Body of pancreas (tissue), 4 donors: Measurements from ENCODE around the gene CCDC8. TPM values are rescaled to one million over a fixed set of nuclear protein-coding genes. Genes with fewer than 3 reads are reported as not detected.

Experiments used
- ATAC-seq: fragments of 150-250 bp; one replicate; pipeline ENCODE4 v1.9.1; 2016
- DNase-seq, 4 donors: peaks; one replicate each; pipeline ENCODE4 v3.0.0-alpha.2; 2019
- H3K27ac ChIP-seq, 4 donors: fragments of 200-600 bp; sonication (generic); 1 replicate in 3 of 4; 2 replicates in 1 of 4; pipeline versions ENCODE4 v1.5.1 to v1.6.1; 2016 to 2019; ENCODE audit warnings: mild to moderate bottlenecking in 1 of 4, mixed read lengths in 1 of 4, moderate library complexity in 1 of 4
- H3K27me3 ChIP-seq, 2 donors: fragments of 200-600 bp; sonication (generic); one replicate each; pipeline ENCODE4 v1.6.0; 2016; ENCODE audit warnings: mild to moderate bottlenecking in 1 of 2
- H3K36me3 ChIP-seq, 2 donors: fragments of 200-600 bp; sonication (generic); replicated peaks in 1 of 2; 2 replicates each; pipeline ENCODE4 v1.5.1; 2016; ENCODE audit warnings: low read depth in 2 of 2; ENCODE audit not compliant: insufficient read depth in 1 of 2
- H3K4me1 ChIP-seq: fragments of 200-600 bp; sonication (generic); one replicate; pipeline ENCODE4 v1.6.0; 2016
- H3K4me3 ChIP-seq, 2 donors: fragments of 200-600 bp; sonication (generic); 1 replicate in 1 of 2; 2 replicates in 1 of 2; pipeline ENCODE4 v1.5.1; 2016 to 2019
- H3K9me3 ChIP-seq, 3 donors: fragments of 200-600 bp; sonication (generic); 1 replicate in 2 of 3; 2 replicates in 1 of 3; pipeline ENCODE4 v1.5.1; 2016
- POLR2A ChIP-seq, 3 donors: fragments of 450-650 bp; IDR thresholded peaks; one replicate each; pipeline ENCODE4 v1.6.1; 2016; ENCODE audit warnings: antibody characterized with exemption in 3 of 3, mild to moderate bottlenecking in 2 of 3
- WGBS, 2 donors: methylation state at CpG; one replicate each; pipeline ENCODE4 v1.1.5; 2017; 5-methylcytosine and 5-hydroxymethylcytosine counted together
- intact Hi-C: fragments of 100-400 bp; cut with DNase I; formaldehyde crosslinking; loops from one replicate; pipeline ENCODE4 v1.15.1; 2023
- total RNA-seq, 2 donors: library from RNA; depleted of rRNA; stranded (reverse); fragments of >200 nt; gene quantifications; one replicate each; pipeline ENCODE4 v1.1.0, GENCODE V29; 2016
- TF ChIP-seq, protein P1 (sequence below), 7 experiments: fragments of 450-650 bp in 4 of 7; fragments of 200-600 bp in 3 of 7; sonication (generic) in 3 of 7; IDR thresholded peaks; one replicate each; pipeline ENCODE4 v1.5.1; 2016 to 2019; ENCODE audit warnings: antibody characterized with exemption in 7 of 7

The CCDC8 gene
- total RNA-seq, 2 donors from 2014 or later = 13.0 to 17.8 TPM

DNA sequence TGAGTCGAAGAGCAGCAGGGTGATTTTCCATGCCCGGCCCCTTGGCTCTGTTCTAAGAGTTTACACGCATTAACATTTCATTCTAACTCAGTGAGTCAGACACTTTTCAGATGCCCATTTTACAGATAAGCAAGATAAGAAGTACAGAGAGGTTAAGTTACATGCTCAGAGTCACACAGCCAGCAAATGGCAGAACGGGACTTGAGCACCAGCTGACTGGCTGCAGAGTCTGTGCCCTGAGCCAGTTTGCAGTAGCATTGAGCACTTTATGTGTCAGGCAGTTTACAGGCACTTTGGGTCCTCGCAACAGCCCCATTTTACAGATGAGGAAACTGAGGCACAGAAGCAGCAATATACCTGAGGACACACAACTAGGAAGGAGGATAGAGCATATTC is 19.0 kb downstream of the CCDC8 start:
- intact Hi-C loops = loop anchor here (10.0 kb wide), 1 partner anchor 110 kb away; no protein-coding TSS in a partner anchor
- WGBS, 2 donors = 76 to 91% methylated on average over 5 of the region's 5 CpGs
- TF ChIP-seq, protein P1, sequence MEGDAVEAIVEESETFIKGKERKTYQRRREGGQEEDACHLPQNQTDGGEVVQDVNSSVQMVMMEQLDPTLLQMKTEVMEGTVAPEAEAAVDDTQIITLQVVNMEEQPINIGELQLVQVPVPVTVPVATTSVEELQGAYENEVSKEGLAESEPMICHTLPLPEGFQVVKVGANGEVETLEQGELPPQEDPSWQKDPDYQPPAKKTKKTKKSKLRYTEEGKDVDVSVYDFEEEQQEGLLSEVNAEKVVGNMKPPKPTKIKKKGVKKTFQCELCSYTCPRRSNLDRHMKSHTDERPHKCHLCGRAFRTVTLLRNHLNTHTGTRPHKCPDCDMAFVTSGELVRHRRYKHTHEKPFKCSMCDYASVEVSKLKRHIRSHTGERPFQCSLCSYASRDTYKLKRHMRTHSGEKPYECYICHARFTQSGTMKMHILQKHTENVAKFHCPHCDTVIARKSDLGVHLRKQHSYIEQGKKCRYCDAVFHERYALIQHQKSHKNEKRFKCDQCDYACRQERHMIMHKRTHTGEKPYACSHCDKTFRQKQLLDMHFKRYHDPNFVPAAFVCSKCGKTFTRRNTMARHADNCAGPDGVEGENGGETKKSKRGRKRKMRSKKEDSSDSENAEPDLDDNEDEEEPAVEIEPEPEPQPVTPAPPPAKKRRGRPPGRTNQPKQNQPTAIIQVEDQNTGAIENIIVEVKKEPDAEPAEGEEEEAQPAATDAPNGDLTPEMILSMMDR (IDR thresholded peaks at IDR 0.05) = no peak
- no peak for TF ChIP-seq POLR2A (IDR thresholded peaks at IDR 0.05)
- Histone ChIP-seq H3K36me3 (peaks cover 0 to 8% of the 10 kb centered on the region in 2 donors), H3K9me3 (no peaks in the 10 kb centered on the region), H3K27ac (no peak overlapping the region), H3K4me1 (no peaks in the 10 kb centered on the region), H3K4me3 (no peak overlapping the region), H3K27me3 (no peaks in the 10 kb centered on the region)
- peak in 1 of 4 donors; percentile 4 for DNase-seq
- no peak for ATAC-seq

DNA sequence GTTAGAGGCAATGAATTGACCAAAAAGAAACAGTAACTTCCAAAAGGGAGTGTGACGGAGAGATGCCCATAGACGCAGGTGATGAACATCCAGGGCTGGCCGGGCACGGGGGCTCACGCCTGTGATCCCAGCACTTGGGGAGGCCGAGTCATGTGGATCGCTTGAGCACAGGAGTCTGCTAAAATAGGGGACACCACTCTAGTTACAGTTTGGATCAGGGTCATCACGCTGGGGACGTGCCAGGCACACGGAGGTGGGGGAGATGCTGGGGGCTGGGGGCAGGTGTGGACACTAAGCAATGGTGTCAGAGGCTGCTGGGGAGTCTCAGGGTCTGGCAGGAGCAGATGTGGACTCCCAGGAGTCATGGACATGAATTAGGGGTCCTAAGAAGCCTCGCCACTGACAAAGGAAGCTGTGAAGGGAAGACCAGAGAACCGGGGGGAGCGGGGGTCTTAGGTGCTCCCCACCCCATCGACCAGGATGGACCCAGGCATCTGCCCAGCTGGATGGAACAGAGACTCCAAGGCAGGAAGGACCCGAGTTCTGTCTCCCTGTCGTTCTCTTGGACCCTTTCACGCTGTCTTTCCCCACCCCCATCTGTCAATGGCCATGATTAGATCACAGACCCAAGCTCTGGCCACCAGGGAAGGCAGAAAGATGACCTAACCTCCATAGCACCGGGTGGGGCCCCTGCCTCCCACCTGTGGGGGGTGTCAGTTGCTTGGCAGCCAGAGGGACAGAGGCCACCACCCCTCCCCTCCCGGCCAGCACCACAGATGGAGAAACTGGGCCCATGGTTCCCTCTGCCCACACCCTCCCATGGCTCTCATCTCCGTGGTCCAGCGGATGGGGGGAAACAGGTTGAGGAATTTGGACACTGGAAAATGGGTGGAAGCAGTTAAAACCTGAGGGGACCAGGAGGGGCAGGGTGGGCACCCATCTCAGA is 19.6 kb downstream of the CCDC8 start:
- Histone ChIP-seq H3K27me3 (no peaks in the 10 kb centered on the region), H3K4me1 (no peaks in the 10 kb centered on the region), H3K36me3 (peaks cover 0 to 10% of the 10 kb centered on the region in 2 donors), H3K27ac (no peak overlapping the region), H3K9me3 (no peaks in the 10 kb centered on the region), H3K4me3 (no peak overlapping the region)
- TF ChIP-seq, protein P1 (IDR thresholded peaks at IDR 0.05) = no peak
- no peak for TF ChIP-seq POLR2A (IDR thresholded peaks at IDR 0.05)
- DNase-seq (peak in 1 of 4 donors; percentile 6), ATAC-seq (no peak)
- 71 to 74% methylated on average over 18 to 20 of the region's 21 CpGs for WGBS, 2 donors
- intact Hi-C loops = loop anchor here (10.0 kb wide), 1 partner anchor 109 kb away; no protein-coding TSS in a partner anchor

DNA sequence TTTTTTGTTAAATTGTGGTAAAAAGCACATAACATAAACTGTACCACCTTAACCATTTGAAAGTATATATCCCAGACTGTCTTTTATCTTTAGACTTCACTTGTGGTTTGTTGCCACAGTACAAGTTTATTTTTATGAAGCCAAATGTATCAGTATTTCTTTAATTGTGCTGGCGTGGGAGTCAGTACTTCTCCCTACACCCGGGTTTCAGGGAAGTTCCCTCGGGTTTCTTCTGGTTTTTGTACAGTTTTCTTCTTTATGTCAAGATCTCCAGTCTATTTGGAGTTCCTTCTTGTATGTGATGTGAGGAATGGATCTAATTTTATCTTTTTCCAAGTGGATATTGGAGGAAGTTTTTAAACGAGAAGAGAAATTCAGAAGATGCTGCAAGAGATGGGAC is 20.5 kb downstream of the CCDC8 start:
- no peak for ATAC-seq
- H3K27me3 ChIP-seq = no peaks in the 10 kb centered on the region
- H3K4me3 ChIP-seq = no peak overlapping the region
- no peak overlapping the region for H3K27ac ChIP-seq
- intact Hi-C loops = loop anchor here (10.0 kb wide), 1 partner anchor 108 kb away; no protein-coding TSS in a partner anchor
- no peaks in the 10 kb centered on the region for H3K9me3 ChIP-seq
- DNase-seq = no peak
- TF ChIP-seq, protein P1 (IDR thresholded peaks at IDR 0.05) = no peak
- no peak for TF ChIP-seq POLR2A (IDR thresholded peaks at IDR 0.05)
- H3K36me3 ChIP-seq = peaks cover 0 to 14% of the 10 kb centered on the region in 2 donors
- no peaks in the 10 kb centered on the region for H3K4me1 ChIP-seq
- WGBS, 2 donors = 42 to 48% methylated on average over 4 of the region's 4 CpGs

DNA sequence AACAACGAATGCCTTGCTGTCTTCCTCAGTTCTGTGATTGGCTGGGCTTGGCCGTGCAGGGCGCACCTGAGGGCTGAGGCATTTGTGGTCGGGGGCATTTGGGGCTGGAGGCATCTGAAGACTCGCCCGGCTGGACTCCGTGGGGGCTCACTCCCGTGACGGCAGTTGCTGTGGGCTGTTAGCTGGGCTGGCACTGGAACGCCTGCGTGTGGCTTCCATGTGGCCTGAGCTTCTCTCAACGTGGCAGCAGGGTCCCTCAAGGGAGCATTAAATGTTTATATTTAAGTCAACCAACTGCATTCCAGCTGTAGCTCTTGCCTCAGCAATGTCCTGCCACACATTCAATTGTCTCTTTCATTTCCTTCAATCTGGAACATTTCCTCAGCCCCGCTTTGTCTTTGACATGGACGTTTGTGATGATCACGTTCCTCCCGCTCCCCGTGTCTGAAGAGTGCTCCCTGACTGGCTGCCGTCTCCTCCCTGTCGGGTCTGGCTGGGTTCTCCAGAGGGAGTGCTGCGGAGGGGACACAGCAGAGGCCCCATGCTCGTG is 21.0 kb downstream of the CCDC8 start:
- H3K4me1 ChIP-seq = no peaks in the 10 kb centered on the region
- no peaks in the 10 kb centered on the region for H3K9me3 ChIP-seq
- no peak for TF ChIP-seq POLR2A (IDR thresholded peaks at IDR 0.05)
- TF ChIP-seq, protein P1 (IDR thresholded peaks at IDR 0.05) = no peak
- H3K27ac ChIP-seq = no peak overlapping the region
- 71 to 84% methylated on average over 9 to 21 of the region's 21 CpGs for WGBS, 2 donors
- peak in 1 of 4 donors; percentile 4 for DNase-seq
- peaks cover 0 to 19% of the 10 kb centered on the region in 2 donors for H3K36me3 ChIP-seq
- no peaks in the 10 kb centered on the region for H3K27me3 ChIP-seq
- H3K4me3 ChIP-seq = no peak overlapping the region
- ATAC-seq = no peak
- intact Hi-C loops = loop anchor here (10.0 kb wide), 1 partner anchor 108 kb away; no protein-coding TSS in a partner anchor
